Karpas-422 (cell line): ENCODE data around the gene CASK. TPM values are rescaled to one million over a fixed set of nuclear protein-coding genes. Genes with fewer than 3 reads are reported as not detected.

Source experiments
- small RNA-seq: library from RNA; depleted of rRNA; stranded (forward); fragments of <200 nt; gene quantifications from one replicate; pipeline ENCODE3, GENCODE V24; 2014
- total RNA-seq: library from RNA; depleted of rRNA; stranded (reverse); fragments of >200 nt; shearing (Covaris generic); gene quantifications from 2 replicates; pipeline ENCODE4 v1.2.3, GENCODE V29; 2014; ENCODE audit warnings: low replicate concordance; rRNA removed

CASK gene
- total RNA-seq, 1 experiment from 2014 or later = not detected

Small RNA genes within 50 kb of the gene (small RNA-seq; reads per million reads assigned to genes)
- gene AL353691.2 (not detected), gene RN7SL144P (not detected), gene RNU6-1321P (not detected), gene RNU6-202P (not detected)

Other genes with a start within 250 kb of the CASK start
- not detected in 2 replicates for gene GPR34, start 234.6 kb downstream of the CASK start, total RNA-seq
- gene GPR82, start 199.4 kb downstream of the CASK start, total RNA-seq = 0.07 TPM in 1 of 2 replicates, not detected in the other